H1 (cell line): Measurements from ENCODE around the gene PDGFRA.

Source experiments
- CTCF ChIP-seq, 3 experiments: IDR thresholded peaks; 1 replicate in 2 of 3; 2 replicates in 1 of 3; pipeline versions ENCODE4 v1.5.1 to v1.6.1; 2011; ENCODE audit warnings: low read length in 3 of 3, mild to moderate bottlenecking in 3 of 3, inconsistent platforms in 2 of 3, low read depth in 1 of 3, moderate library complexity in 1 of 3; ENCODE audit not compliant: insufficient read depth in 1 of 3; ENCODE audit errors: control extremely low read depth in 1 of 3
- EGR1 ChIP-seq: IDR thresholded peaks from 2 replicates; pipeline ENCODE4 v1.6.1; 2011; ENCODE audit warnings: low read depth, low read length, borderline replicate concordance
- EZH2 ChIP-seq: fragments of 200-600 bp; sonication (generic); IDR thresholded peaks from 2 replicates; pipeline ENCODE4 v1.7.1; 2012; ENCODE audit warnings: low read depth, mild to moderate bottlenecking, moderate library complexity, low read length, inconsistent platforms; ENCODE audit not compliant: severe bottlenecking
- FOSL1 ChIP-seq: IDR thresholded peaks from 2 replicates; pipeline ENCODE4 v1.6.1; 2011; ENCODE audit warnings: mild to moderate bottlenecking, low read depth, low read length, moderate library complexity; ENCODE audit not compliant: insufficient read depth
- RXRA ChIP-seq: IDR thresholded peaks from 2 replicates; pipeline ENCODE4 v1.6.1; 2011; ENCODE audit warnings: low read depth, mild to moderate bottlenecking, low read length, moderate library complexity; ENCODE audit not compliant: insufficient read depth
- SP4 ChIP-seq: IDR thresholded peaks from 2 replicates; pipeline ENCODE4 v1.6.1; 2012; ENCODE audit warnings: low read length, inconsistent platforms

- TF ChIP-seq CTCF (IDR thresholded peaks at IDR 0.05; ENCODE audit: control extremely low read depth in 1 of 3, insufficient read depth in 1 of 3, low read depth in 1 of 3, low read length in 3 of 3) (no peak), RXRA (no peak), EGR1 (no peak), FOSL1 (no peak), SP4 (no peak), EZH2 (no peak)
These were observed 60.2 kb downstream of the PDGFRA start for GRCh38 chr4:54289316-54289715.
